ENCODE results near the gene HDAC9. TPM values are rescaled to one million over a fixed set of nuclear protein-coding genes. Genes with fewer than 3 reads are reported as not detected.

The HDAC9 gene
- total RNA-seq, 1 donor from 2014 or later: 52.7 TPM

DNA sequence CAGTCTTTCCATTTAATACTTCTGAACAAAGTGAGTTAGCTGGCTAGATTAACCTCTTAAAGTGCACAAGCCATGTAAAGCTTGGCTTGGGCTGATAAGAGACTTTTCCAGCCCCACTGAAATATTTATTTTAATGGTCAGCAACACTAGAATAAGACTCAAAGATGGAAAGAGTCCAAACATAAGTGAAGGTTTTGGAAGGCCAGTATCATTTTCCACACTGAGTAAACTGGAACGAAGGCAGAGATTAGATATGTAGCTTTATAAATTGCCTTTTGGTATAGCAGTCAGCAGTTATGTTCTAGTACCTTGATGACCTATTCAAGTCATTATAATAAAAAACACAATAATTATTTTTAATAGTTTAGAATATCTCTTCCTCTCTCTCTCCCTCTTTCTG is 102.2 kb downstream of the HDAC9 start:
- H3K4me3 ChIP-seq (ENCODE audit: low read length in 3 of 3): no peak overlapping the region
- H3K36me3 ChIP-seq (ENCODE audit: control insufficient read depth in 3 of 3, insufficient read depth in 3 of 3, low read length in 3 of 3): peaks cover 11 to 34% (median 19%) of the 10 kb centered on the region in 3 donors
- no peaks in the 10 kb centered on the region for H3K27me3 ChIP-seq (ENCODE audit: control insufficient read depth in 3 of 3, insufficient read depth in 3 of 3, low read length in 3 of 3)
- H3K4me1 ChIP-seq (ENCODE audit: control insufficient read depth in 3 of 3, insufficient read depth in 3 of 3, low read length in 3 of 3): no peaks in the 10 kb centered on the region
- no peak overlapping the region for H3K9ac ChIP-seq (ENCODE audit: low read depth in 1 of 3, low read length in 3 of 3)
- peaks cover 0 to 4% (median 0%) of the 10 kb centered on the region in 3 donors for H3K9me3 ChIP-seq (ENCODE audit: control insufficient read depth in 3 of 3, low read length in 3 of 3)
- no peak overlapping the region for H3K27ac ChIP-seq (ENCODE audit: low read depth, low read length)

DNA sequence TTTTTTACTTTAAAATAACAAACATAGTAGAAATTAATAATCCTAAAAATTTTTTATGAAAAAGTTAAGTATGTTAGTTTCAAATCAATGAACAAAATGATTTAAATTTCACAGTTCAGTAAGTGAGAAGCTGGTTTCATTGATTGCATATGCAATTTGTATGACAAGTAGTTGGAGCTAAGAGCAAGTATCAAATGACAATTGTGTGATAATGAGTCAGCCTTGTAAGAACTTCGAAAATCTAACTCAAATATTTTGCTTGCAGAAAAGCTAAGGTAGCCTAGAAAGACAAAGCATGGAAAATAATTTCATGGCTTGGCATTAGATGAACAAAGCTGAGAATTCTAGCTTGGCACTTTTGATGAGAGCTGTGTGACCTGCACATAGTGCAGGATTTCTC is 111.5 kb downstream of the HDAC9 start:
- no peaks in the 10 kb centered on the region for H3K4me1 ChIP-seq (ENCODE audit: control insufficient read depth in 3 of 3, insufficient read depth in 3 of 3, low read length in 3 of 3)
- H3K27ac ChIP-seq (ENCODE audit: low read depth, low read length): no peak overlapping the region
- no peak overlapping the region for H3K4me3 ChIP-seq (ENCODE audit: low read length in 3 of 3)
- peaks cover 6 to 13% (median 9%) of the 10 kb centered on the region in 3 donors for H3K36me3 ChIP-seq (ENCODE audit: control insufficient read depth in 3 of 3, insufficient read depth in 3 of 3, low read length in 3 of 3)
- peaks cover 0 to 3% (median 2%) of the 10 kb centered on the region in 3 donors for H3K9me3 ChIP-seq (ENCODE audit: control insufficient read depth in 3 of 3, low read length in 3 of 3)
- H3K9ac ChIP-seq (ENCODE audit: low read depth in 1 of 3, low read length in 3 of 3): no peak overlapping the region
- no peaks in the 10 kb centered on the region for H3K27me3 ChIP-seq (ENCODE audit: control insufficient read depth in 3 of 3, insufficient read depth in 3 of 3, low read length in 3 of 3)

DNA sequence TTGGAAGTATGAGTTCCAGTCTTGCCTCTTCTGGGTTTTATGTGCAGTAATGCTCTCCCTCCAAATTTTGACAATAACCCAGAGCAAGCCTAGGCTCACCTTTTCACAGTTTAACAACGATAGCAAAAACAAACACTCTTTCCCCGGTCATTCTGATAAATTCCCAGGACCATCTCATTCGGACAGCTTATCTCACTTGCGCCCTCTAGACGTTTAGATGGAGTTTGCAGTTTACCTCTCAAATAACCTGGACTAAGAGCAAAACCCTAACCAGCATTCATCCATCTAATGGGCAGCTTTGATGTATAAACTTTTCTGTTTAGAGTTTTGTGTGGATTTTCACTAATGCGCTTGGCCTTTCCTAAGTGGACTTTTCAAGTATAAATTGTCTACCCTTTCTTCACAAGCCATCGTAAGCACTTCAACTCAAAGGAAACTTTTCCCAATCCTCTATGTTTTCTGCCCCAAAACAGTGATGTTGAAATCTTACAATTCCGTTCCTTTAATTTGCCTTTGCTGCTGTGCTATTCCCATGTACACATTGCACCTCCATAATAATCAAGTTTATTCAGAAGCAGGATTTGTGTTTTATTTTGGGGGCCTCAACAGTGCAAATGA is 114.9 kb downstream of the HDAC9 start:
- H3K27me3 ChIP-seq (ENCODE audit: control insufficient read depth in 3 of 3, insufficient read depth in 3 of 3, low read length in 3 of 3): no peaks in the 10 kb centered on the region
- no peak overlapping the region for H3K27ac ChIP-seq (ENCODE audit: low read depth, low read length)
- H3K9ac ChIP-seq (ENCODE audit: low read depth in 1 of 3, low read length in 3 of 3): no peak overlapping the region
- H3K4me1 ChIP-seq (ENCODE audit: control insufficient read depth in 3 of 3, insufficient read depth in 3 of 3, low read length in 3 of 3): no peaks in the 10 kb centered on the region
- H3K4me3 ChIP-seq (ENCODE audit: low read length in 3 of 3): no peak overlapping the region
- no peaks in the 10 kb centered on the region for H3K9me3 ChIP-seq (ENCODE audit: control insufficient read depth in 3 of 3, low read length in 3 of 3)
- peaks cover 0 to 7% (median 6%) of the 10 kb centered on the region in 3 donors for H3K36me3 ChIP-seq (ENCODE audit: control insufficient read depth in 3 of 3, insufficient read depth in 3 of 3, low read length in 3 of 3)

DNA sequence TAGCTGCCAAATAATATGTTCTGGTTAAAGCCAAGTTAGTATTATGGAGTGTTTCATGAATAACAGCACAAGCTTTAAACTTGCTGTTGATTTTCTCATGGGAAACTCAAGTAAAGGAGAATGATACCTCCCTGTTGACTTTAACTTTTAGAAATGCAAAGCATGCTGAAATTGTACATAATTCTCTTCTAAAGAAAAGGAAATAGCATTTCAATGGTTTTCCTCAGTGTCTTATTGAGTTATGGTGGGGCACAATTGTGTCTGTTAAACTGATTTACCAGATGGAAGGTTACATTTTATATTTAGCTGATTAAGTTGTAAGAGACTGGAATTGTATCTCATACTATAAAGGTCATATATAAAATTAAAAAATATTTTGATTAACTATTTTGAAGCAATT is 119.3 kb downstream of the HDAC9 start:
- Histone ChIP-seq H3K27me3 (ENCODE audit: control insufficient read depth in 3 of 3, insufficient read depth in 3 of 3, low read length in 3 of 3) (no peaks in the 10 kb centered on the region), H3K4me1 (ENCODE audit: control insufficient read depth in 3 of 3, insufficient read depth in 3 of 3, low read length in 3 of 3) (no peaks in the 10 kb centered on the region), H3K27ac (ENCODE audit: low read depth, low read length) (no peak overlapping the region), H3K9ac (ENCODE audit: low read depth in 1 of 3, low read length in 3 of 3) (no peak overlapping the region), H3K9me3 (ENCODE audit: control insufficient read depth in 3 of 3, low read length in 3 of 3) (no peaks in the 10 kb centered on the region), H3K4me3 (ENCODE audit: low read length in 3 of 3) (no peak overlapping the region), H3K36me3 (ENCODE audit: control insufficient read depth in 3 of 3, insufficient read depth in 3 of 3, low read length in 3 of 3) (peaks cover 0 to 9% (median 3%) of the 10 kb centered on the region in 3 donors)

DNA sequence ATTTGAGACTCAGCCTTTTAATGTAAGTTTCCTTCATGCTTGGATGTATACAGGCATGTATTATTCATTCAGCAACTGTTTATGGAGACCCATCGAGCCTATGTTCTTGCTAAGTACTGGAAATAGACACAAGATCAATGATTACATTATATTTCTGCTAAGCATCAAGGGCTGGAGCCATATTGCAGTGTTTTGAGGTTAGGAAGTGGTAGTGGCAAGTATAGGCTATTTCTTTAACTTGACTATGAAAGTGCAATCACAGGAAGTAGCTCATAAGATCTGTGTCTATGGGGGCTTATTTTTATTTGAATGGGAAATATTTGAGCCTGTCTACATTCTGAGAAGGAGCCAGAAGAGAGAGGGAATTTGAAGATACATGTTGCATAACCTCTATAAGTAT is 123.8 kb downstream of the HDAC9 start:
- no peak overlapping the region for H3K27ac ChIP-seq (ENCODE audit: low read depth, low read length)
- H3K4me3 ChIP-seq (ENCODE audit: low read length in 3 of 3): no peak overlapping the region
- no peak overlapping the region for H3K9ac ChIP-seq (ENCODE audit: low read depth in 1 of 3, low read length in 3 of 3)
- H3K4me1 ChIP-seq (ENCODE audit: control insufficient read depth in 3 of 3, insufficient read depth in 3 of 3, low read length in 3 of 3): no peaks in the 10 kb centered on the region
- no peaks in the 10 kb centered on the region for H3K9me3 ChIP-seq (ENCODE audit: control insufficient read depth in 3 of 3, low read length in 3 of 3)
- no peaks in the 10 kb centered on the region for H3K27me3 ChIP-seq (ENCODE audit: control insufficient read depth in 3 of 3, insufficient read depth in 3 of 3, low read length in 3 of 3)
- peaks cover 0 to 10% (median under 1%) of the 10 kb centered on the region in 3 donors for H3K36me3 ChIP-seq (ENCODE audit: control insufficient read depth in 3 of 3, insufficient read depth in 3 of 3, low read length in 3 of 3)

DNA sequence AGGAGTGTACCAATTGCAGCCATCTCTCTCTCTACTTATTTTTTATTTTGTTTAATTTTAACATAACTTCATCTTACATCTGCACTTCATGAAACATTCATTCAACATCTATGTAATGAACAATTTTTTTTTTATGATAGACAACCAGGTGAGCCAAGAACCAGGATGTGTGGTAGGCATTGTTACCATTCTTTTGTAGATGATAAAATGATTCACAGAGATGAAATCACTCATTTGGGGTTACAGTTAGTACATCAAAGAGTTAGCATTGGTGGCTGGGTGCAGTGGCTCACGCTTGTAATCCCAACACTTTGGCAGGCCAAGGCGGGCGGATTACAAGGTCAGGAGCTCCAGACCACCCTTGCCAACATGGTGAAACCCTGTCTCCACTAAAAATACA is 127.8 kb downstream of the HDAC9 start:
- Histone ChIP-seq H3K27ac (ENCODE audit: low read depth, low read length) (no peak overlapping the region), H3K36me3 (ENCODE audit: control insufficient read depth in 3 of 3, insufficient read depth in 3 of 3, low read length in 3 of 3) (peaks cover 0 to 3% (median 0%) of the 10 kb centered on the region in 3 donors)

DNA sequence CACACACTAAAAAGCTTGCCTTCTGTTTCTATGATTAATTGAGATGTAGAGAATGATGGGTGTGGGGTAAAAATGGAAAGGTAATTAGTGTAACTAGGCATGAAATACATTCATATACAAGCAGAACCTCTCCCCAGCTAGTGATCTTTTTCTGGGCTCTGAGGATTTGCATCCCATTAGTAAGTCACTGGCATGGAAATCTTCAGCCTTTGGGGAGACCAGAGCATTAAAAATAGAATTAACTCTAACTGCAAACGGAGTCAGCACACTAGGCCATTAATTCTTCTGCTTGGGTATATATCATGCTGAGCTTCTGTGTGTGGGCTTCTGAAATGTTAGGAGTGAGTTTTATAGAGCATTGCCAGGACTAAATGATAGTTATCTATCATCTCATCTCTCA is 128.9 kb downstream of the HDAC9 start:
- Histone ChIP-seq H3K27me3 (ENCODE audit: control insufficient read depth in 3 of 3, insufficient read depth in 3 of 3, low read length in 3 of 3) (no peaks in the 10 kb centered on the region), H3K9me3 (ENCODE audit: control insufficient read depth in 3 of 3, low read length in 3 of 3) (no peaks in the 10 kb centered on the region), H3K36me3 (ENCODE audit: control insufficient read depth in 3 of 3, insufficient read depth in 3 of 3, low read length in 3 of 3) (peaks cover 0 to 2% (median 0%) of the 10 kb centered on the region in 3 donors), H3K9ac (ENCODE audit: low read depth in 1 of 3, low read length in 3 of 3) (no peak overlapping the region), H3K27ac (ENCODE audit: low read depth, low read length) (no peak overlapping the region), H3K4me1 (ENCODE audit: control insufficient read depth in 3 of 3, insufficient read depth in 3 of 3, low read length in 3 of 3) (no peaks in the 10 kb centered on the region), H3K4me3 (ENCODE audit: low read length in 3 of 3) (no peak overlapping the region)

More for the DNA sequence above, 127.8 kb downstream of the HDAC9 start:
- H3K9ac ChIP-seq (ENCODE audit: low read depth in 1 of 3, low read length in 3 of 3): no peak overlapping the region
- H3K4me1 ChIP-seq (ENCODE audit: control insufficient read depth in 3 of 3, insufficient read depth in 3 of 3, low read length in 3 of 3): no peaks in the 10 kb centered on the region
- H3K27me3 ChIP-seq (ENCODE audit: control insufficient read depth in 3 of 3, insufficient read depth in 3 of 3, low read length in 3 of 3): no peaks in the 10 kb centered on the region
- no peak overlapping the region for H3K4me3 ChIP-seq (ENCODE audit: low read length in 3 of 3)
- no peaks in the 10 kb centered on the region for H3K9me3 ChIP-seq (ENCODE audit: control insufficient read depth in 3 of 3, low read length in 3 of 3)

DNA sequence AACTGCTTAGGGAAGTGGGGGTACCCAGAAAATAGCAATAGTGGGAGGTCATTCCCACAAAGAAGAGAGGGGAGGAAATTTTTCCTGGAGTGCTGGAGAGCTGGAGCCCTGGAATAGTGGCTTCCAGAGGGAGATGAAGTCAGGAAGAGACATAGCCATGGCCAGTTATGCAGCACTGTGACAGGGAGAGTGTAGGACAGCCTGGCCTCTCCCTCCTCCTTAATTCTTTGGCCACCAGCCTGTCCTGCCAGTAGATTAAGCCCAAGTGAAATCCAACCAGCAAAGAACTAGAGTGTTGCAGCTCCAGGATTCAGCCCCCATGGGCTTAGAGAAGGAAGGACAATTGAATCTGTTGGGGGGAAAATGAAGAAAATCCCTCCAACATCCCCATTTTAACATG is 130.5 kb downstream of the HDAC9 start:
- H3K27ac ChIP-seq (ENCODE audit: low read depth, low read length): no peak overlapping the region
- no peaks in the 10 kb centered on the region for H3K36me3 ChIP-seq (ENCODE audit: control insufficient read depth in 3 of 3, insufficient read depth in 3 of 3, low read length in 3 of 3)
- H3K4me3 ChIP-seq (ENCODE audit: low read length in 3 of 3): no peak overlapping the region
- no peaks in the 10 kb centered on the region for H3K9me3 ChIP-seq (ENCODE audit: control insufficient read depth in 3 of 3, low read length in 3 of 3)
- no peak overlapping the region for H3K9ac ChIP-seq (ENCODE audit: low read depth in 1 of 3, low read length in 3 of 3)
- H3K4me1 ChIP-seq (ENCODE audit: control insufficient read depth in 3 of 3, insufficient read depth in 3 of 3, low read length in 3 of 3): no peaks in the 10 kb centered on the region
- H3K27me3 ChIP-seq (ENCODE audit: control insufficient read depth in 3 of 3, insufficient read depth in 3 of 3, low read length in 3 of 3): no peaks in the 10 kb centered on the region

DNA sequence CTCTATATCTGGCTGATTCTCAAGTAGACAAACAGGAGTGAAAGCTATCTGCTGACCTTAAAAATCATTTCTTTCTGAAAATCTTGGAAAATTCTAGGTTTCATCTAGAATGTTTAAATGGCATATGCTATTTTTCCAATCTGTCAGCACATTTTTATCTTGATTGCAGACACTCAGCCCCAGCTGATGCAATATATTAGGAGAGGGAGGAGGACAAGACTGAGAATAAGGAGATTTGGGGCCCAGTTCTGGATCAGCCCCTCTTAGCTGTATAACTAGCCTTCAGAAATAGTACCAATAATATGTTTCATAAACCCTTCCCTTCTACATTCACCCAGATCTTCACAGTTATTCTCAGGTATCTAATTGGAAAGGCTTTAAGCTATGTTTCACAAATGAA is 131.2 kb downstream of the HDAC9 start:
- no peaks in the 10 kb centered on the region for H3K36me3 ChIP-seq (ENCODE audit: control insufficient read depth in 3 of 3, insufficient read depth in 3 of 3, low read length in 3 of 3)
- no peak overlapping the region for H3K4me3 ChIP-seq (ENCODE audit: low read length in 3 of 3)
- no peak overlapping the region for H3K9ac ChIP-seq (ENCODE audit: low read depth in 1 of 3, low read length in 3 of 3)
- H3K27ac ChIP-seq (ENCODE audit: low read depth, low read length): no peak overlapping the region
- no peaks in the 10 kb centered on the region for H3K27me3 ChIP-seq (ENCODE audit: control insufficient read depth in 3 of 3, insufficient read depth in 3 of 3, low read length in 3 of 3)
- no peaks in the 10 kb centered on the region for H3K9me3 ChIP-seq (ENCODE audit: control insufficient read depth in 3 of 3, low read length in 3 of 3)
- H3K4me1 ChIP-seq (ENCODE audit: control insufficient read depth in 3 of 3, insufficient read depth in 3 of 3, low read length in 3 of 3): no peaks in the 10 kb centered on the region

DNA sequence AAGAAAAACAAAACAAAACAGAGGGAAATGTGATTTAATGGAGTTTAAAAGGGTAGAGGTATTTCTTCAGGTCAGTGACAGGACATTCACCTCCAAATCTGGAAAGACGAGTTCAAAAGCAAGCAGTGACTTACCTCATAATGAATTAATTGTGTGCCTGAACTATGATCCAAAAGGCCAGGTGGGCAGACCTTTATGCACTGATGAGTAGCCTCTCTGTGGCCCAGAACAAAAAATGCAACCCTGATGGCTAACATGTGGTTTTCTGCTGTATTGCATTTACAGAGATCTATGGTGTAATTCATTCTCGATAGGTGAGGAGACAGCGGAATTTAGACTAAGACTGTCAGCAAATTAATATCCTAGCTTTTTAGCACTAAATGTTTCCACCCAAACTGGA is 142.0 kb downstream of the HDAC9 start:
- H3K27me3 ChIP-seq (ENCODE audit: control insufficient read depth in 3 of 3, insufficient read depth in 3 of 3, low read length in 3 of 3): no peaks in the 10 kb centered on the region
- H3K9me3 ChIP-seq (ENCODE audit: control insufficient read depth in 3 of 3, low read length in 3 of 3): no peaks in the 10 kb centered on the region
- H3K4me3 ChIP-seq (ENCODE audit: low read length in 3 of 3): no peak overlapping the region
- H3K9ac ChIP-seq (ENCODE audit: low read depth in 1 of 3, low read length in 3 of 3): no peak overlapping the region
- no peak overlapping the region for H3K27ac ChIP-seq (ENCODE audit: low read depth, low read length)
- H3K36me3 ChIP-seq (ENCODE audit: control insufficient read depth in 3 of 3, insufficient read depth in 3 of 3, low read length in 3 of 3): peaks cover 3 to 15% (median 4%) of the 10 kb centered on the region in 3 donors
- H3K4me1 ChIP-seq (ENCODE audit: control insufficient read depth in 3 of 3, insufficient read depth in 3 of 3, low read length in 3 of 3): no peaks in the 10 kb centered on the region

Measured in skeletal muscle tissue (tissue), 4 donors.